H4 (cell line): Measurements from ENCODE around the gene CALR3. TPM values are rescaled to one million over a fixed set of nuclear protein-coding genes. Genes with fewer than 3 reads are reported as not detected.
"Not testable (repeated sequence)": the region's sequence is repeated elsewhere in the genome, so short reads cannot be mapped to it uniquely, and the experiment has no call there.

Experiments
- DNase-seq: peaks from one replicate; pipeline ENCODE4 v3.0.0-alpha.2; 2015; ENCODE audit warnings: low spot score
- total RNA-seq: library from RNA; depleted of rRNA; stranded (reverse); fragments of >200 nt; shearing (Covaris generic); gene quantifications from 2 replicates; pipeline ENCODE4 v1.2.3, GENCODE V29; 2014

CALR3 gene
- total RNA-seq, 1 experiment from 2014 or later = 0.08 TPM

DNA sequence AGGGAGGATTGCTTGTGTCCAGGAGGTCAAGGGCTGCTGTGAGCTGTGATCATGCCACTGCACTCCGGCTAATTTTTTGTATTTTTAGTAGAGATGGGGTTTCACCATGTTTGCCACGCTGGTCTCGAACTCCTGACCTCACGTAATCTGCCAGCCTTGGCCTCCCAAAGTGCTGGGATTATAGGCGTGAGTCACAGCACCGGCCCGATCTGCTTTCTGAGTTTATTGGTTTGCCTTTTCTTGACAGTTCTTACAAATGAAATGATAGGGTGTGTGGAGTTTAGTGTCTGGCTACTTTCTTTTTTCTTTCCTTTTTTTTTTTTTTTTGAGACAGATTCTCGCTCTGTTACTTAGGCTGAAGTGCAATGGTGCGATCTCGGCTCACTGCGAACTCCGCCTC lies 1.1 kb upstream of the CALR3 start:
- no peak for DNase-seq

DNA sequence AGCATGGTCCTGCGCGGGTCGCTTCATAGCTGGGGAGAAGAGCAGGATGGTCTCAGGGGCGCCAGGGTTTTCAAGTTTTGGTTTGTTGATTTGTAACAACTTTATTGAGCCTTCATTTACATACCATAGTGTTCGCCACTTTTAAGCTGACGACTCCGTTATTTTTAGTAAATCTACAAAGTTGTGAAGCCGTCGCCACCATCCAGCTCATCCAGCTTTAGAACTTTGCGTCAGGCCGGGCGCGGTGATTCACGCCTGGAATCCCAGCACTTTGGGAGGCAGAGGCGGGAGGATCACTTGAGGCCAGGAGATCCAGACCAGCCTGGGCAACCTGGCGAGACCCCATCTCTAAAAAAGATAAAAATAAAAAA lies 631 bp upstream of the CALR3 start:
- DNase-seq = no peak

DNA sequence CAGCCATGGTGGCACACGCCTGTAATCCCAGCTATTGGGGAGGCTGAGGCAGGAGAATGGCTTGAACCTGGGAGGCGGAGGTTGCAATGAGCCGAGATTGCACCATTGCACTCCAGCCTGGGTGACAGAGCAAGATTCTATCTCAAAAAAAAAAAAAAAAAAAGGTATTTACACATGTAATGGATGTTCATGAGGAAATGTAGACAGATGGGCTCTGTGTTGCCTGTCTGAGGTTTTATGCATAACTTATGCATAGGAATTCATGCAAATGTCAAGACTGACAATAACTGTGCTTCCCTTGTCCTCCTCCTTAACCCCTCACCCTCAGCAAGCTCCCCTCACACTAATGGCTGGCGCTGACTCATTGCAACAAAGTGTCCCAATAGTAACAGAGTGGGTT lies 9.5 kb downstream of the CALR3 start:
- DNase-seq = not testable (repeated sequence)

DNA sequence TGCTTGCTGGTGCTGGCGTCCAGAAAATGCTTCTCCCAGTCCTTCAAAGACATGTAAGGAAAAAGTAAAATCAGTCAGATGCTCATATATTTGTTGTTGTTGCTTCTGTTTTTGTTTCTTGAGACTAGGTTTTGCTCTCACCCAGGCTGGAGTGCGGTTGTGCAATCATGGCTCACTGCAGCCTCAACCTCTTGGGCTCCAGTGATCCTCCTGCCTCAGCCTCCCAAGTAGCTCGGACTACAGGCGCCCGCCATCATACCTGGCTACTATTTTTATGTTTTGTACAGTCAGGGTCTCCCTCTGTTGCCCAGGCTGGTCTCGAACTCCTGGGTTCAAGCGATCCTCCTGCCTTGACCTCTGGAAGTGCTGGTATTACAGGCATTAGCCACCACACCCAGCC lies 13.2 kb downstream of the CALR3 start:
- DNase-seq = no peak

DNA sequence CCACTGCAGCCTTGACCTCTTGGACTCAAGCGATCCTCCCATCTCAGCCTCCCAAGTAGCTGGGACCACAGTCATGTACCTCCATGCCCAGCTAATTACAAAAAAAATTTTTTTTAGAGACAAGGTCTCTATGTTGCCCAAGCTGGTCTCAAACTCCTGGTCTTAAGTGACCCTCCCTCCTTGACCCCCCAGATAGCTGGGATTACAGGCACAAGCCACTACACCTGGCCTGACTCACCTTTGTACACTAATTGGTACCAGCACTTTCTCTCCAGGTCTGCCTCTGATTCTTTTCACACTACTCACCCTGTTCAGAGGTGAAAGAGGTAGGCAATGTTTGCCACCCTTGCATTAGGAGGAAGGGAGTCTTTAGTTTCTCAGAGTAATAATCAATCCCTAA lies 18.7 kb downstream of the CALR3 start:
- no peak for DNase-seq

DNA sequence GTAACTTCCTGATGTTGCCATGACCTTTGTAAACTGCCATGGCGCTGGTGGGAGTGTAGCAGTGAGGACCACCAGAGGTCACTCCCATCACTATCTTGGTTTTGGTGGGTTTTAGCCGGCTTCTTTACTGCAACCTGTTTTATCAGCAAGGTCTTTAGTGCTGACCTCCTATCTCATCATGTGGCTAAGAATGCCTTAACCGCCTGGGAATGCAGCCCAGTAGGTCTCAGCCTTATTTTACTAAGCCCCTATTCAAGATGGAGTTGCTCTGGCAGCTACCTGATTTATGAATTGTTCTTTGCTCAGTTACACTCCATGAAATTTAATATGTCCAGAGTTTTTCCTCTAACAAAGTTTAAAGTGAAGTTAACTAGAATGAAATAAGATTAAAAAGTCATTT lies 19.6 kb downstream of the CALR3 start:
- DNase-seq = no peak

DNA sequence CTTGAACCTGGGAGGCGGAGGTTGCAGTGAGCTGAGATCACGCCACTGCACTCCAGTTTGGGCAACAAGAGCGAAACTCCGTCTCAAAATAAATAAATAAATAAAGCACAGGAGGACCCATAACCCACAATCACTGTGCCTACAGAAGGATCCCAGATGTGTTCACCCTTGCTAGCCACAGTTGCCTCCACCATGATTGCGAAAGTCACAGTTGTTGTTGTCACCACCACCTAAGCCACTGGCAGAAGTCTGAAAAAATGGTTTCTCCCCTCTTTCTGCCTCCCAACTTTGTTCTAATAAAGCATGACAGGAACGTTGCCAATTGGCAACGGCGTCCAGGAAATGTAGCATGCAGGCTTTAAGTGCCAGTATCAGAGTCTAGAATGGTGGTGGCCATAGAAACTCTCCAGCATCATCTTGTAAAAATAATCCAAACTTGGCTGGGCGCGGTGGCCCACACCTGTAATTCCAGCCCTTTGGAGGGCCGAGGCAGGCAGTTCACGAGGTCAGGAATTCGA lies 22.0 kb downstream of the CALR3 start:
- DNase-seq = no peak

DNA sequence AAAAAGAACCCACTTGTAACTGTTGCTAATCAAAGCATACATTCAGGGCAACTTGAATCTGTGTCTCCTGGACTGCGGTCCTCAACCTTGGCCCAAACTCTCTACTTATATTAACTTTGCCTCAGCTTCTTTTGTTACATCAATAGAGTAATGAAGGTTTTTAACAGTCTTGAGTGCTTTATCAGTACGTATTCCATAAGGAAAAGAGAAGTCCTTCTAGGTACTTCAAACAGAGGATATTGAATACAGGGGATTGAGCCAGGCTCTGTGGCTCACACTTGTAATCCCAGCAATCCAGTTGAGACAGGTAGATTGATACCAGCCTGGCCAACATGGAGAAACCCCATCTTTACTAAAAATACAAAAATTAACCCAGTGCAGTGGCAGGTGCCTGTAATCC lies 23.0 kb downstream of the CALR3 start:
- no peak for DNase-seq

DNA sequence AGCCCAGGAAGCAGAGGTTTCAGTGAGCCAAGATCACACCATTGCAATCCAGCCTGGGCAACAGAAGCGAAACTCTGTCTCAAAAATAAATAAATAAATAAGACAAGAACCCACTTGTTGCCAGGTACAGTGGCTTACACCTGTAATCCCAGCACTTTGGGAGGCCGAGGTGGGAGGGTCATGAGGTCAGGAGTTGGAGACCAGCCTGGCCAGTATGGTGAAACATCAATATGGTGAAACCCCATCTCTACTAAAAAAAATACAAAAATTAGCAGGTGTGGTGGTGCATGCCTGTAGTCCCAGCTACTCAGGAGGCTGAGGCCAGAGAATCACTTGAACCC lies 23.4 kb downstream of the CALR3 start:
- DNase-seq = not testable (repeated sequence)

DNA sequence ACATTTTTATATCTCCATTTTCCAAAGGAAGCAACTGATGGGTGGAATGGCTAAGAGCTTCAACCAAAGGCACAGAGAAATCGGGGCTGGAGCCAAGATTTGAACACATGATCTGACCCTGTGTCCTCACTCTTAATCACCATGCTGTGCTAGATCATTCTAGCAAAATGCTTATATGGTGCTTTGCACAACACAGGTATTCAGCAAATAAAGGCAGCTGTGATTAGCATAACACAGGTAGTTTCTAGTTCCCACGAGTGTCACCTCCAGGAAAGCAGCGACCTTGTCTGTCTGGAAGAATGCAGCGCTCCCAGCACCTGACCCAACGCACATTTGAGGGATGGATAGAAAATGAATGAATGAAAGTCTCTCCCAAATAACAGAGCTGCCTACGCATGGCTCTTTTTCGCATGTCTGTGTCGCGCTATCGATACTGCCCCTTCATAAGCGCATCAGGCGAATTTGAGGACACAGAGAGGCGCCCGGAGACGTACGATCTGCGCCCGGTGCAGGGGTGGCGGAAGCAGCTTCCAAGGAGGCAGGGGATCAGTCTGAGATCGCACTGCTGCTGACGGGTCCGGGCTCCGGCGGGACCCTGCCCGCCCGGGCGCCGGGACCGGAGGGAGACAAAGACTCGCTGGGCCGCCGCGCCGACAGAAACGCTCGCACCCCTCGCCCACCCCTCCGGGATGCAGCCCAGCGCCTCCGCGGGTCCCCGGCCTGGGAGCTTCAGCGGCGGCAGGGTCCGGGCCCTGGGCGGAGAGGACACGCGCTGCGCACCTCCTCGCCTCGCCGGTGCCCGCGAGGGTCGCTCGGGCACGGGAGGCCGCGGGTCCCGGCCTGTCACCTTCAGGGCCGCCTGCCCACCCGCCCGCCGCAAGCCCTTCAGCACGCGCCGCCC lies 24.8 kb downstream of the CALR3 start:
- DNase-seq = no peak

DNA sequence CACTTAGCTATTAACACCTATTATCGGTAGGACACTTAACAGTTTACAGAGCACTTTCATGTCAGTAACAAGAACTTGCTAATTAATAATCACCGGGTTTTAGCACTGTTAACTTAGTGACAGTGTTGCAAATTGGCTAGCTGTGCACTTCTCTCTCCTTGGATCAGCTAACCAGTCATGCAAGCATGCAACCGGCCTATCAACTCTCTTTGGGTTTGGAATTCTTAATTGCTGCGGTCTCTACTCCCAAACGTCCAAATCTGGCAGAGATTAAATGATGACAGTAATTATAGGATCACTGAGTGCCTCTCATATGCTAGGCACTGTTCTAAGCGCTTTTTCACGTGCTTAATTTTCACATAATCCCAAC lies 25.4 kb downstream of the CALR3 start:
- DNase-seq = no peak

DNA sequence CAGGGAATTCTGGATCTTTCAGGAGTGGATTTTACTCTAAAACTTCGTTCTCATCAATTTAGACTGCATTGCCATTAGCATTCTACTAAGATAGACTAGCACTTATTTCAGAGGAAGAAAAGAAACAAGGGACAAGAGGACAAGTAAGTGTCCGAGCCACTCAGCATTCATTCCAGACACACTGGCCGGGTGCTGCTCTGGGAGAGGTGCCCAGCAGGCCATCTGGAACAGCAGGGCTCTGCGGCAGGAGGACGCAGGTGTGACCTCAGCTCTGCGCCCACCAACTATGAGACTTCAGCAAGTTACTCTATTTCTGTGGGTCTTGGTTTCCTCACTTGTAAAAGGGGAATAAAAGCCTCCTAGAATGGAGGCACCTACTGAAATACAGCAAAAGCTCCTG lies 28.4 kb downstream of the CALR3 start:
- DNase-seq = no peak

DNA sequence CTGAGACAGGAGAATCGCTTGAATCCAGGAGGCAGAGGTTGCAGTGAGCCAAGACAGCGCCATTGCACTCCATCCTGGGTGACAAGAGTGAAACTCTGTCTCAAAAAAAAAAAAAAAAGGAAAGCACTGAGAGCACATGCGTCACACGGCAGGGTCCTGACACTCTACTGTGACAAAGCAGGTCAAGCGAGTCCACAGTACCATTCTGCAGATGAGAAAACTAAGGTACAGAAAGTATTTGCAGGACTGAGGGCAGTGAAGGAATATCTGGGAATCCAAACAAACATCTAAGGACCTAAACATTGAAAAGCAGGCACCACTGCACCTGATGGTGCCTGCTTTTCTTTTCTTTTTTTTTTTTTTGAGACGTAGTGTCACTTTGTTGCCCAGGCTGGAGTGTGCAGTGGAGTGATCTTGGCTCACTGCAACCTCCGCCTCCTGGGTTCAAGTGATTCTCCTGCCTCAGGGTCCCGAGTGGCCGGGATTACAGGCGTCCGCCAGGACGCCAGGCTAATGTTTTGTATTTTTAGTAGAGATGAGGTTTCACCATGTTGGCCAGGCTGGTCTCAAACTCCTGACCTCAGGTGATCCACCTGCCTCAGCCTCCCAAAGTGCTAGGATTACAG lies 29.1 kb downstream of the CALR3 start:
- not testable (repeated sequence) for DNase-seq

DNA sequence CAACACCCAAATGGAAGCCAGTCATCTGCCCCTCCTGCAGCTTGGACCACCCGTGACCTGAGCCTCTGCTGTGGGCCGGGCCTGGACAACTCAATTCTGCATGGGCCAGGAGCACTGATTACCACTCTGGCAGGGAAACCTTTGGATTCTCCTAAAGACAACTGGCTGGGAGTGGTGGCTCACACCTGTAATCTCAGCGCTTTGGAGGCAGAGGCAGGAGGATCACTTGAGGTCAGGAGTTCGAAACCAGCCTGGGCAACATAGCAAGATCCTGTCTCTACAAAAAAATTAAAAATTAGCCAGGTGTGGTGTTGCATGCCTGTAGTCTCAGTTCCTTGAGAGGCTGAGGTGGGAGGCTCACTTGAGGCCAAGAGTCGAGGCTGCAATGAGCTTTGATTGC lies 30.7 kb downstream of the CALR3 start:
- DNase-seq = no peak

DNA sequence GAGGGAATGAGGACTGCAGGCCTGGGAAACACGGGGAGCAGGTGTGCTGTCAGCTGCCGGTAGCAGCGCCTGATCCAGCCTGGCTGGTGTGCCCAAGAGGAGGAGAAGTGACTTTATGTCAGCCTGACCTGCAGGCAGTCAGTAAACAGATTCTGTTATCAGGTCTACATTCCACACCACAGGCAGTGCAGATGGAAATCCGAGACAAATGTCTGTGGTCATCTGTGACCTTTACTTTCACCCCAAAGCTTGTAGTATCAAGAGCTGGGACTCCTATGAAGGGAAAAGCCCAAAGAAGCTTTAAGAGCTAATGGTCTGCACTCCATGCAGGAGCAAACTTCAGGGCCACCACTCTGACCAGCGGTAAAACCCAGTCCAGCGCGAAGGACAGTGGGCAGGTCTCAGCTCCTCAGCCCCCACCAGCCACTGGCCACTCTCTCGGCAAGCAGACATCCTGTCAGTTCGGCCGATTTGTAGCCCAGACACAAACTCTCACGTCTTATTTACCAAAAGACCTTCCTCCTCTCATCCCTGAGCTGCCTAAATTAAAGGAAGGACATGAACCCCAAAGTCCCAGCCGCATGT lies 31.9 kb downstream of the CALR3 start:
- DNase-seq = no peak

DNA sequence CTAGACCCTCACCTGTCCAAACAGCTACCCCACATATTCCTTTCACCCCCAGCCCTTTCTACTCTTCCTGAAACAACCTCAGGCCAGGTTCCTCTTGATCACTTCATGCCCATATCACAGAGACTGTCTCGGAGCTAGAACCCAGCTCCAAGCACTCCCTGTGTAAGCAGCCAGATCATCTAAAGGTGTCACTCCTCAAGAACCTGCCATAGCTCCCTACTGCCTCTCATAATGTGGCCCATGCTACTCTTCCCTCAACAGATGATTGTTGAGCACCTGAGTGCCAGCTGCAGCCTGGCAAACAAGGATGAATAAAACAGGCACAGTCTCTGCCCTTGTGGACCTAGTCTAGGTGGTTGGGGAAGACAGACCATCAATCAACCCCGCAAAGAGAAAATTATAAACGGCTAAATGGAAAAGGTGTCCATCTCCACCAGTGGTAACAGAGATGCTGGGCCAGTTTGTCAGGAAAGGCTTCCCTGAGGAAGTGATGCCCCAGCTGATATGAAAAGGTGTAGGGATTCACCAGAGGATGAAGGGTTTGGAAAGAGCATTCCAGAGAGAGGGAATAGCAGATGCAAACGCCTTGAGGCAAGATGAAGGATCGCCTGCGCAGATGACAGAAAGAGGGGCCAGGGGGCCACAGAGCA lies 32.5 kb downstream of the CALR3 start:
- no peak for DNase-seq

DNA sequence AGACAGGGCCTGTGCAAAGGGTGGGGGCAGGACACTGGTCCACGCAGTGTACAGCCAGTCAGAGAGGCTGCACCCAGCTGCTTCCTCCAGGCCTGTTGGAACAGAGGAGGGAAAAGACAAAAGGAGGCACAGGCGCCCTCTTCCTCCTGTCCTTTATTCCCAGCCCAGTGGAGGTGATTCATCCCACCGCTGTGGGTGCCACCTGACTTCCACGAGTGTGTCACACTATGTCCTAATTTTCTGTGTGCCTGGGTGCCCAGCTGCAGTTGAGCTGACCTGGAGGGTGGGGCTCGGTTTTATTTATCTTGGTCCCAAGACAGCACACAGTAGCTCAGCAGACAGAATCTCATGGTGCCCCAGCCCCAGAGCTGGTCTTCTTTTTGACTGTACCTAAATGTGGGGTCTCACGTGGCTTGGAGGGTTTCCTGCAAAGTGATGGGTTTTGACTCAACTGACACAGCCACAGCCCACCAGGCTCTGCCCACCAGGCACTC lies 33.2 kb downstream of the CALR3 start:
- DNase-seq = no peak

DNA sequence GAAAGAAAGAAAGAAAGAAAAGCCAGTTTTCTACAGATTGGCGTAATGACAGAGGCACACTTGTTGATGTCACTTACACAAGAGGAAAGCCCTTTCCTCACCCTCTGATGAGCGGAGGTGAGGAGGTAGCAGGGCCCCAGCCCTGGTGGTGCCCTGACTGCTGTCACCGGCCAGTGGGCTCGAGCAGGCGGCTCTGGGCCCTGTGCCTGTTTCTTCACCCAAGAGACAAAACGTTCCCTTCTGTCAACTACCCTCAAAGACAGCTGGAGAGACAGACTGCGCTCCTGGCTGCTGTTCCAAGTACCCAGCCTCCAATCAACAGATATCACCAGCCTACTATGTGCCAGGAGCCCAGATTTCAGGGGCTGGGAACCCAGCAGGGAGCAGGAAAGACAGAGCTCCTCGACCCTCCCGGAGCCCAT lies 34.3 kb downstream of the CALR3 start:
- no peak for DNase-seq

DNA sequence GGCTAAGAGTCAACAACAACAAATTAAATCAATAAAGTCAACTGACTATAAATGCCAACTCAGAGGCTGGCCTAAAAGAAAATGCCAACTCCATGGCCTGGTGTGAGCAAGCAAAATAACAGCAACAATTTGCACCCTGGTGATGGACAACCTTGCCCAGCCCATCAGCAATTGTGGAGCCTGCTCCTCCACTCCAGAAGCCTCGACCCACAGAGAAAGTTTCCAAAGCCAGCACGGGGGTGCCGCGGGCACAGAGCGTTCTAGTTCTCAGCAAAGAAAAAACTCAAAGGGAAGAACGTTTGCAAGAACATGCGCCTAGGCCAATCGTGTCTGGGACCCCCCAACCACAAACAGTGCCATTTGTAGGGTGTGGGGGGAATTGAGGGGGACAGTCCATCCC lies 35.5 kb downstream of the CALR3 start:
- no peak for DNase-seq

DNA sequence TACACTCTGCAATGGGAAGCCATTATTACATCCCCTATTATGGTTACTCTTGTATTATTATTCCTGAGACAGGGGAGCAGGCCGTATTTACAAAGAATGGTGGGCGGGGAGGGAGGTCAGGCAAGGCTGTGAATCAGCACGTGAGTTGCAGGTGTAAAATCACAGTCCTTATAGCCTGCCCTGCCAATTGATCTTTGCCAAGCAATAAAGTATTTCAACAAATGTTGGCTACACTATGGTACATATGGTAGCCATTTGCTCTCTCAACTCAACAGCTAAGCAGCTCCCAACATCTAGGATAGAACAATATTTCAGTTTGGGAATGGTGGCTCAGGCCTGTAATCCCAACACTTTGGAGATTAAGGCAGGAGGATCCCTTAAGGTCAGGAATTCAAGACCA lies 36.3 kb downstream of the CALR3 start:
- DNase-seq = no peak

DNA sequence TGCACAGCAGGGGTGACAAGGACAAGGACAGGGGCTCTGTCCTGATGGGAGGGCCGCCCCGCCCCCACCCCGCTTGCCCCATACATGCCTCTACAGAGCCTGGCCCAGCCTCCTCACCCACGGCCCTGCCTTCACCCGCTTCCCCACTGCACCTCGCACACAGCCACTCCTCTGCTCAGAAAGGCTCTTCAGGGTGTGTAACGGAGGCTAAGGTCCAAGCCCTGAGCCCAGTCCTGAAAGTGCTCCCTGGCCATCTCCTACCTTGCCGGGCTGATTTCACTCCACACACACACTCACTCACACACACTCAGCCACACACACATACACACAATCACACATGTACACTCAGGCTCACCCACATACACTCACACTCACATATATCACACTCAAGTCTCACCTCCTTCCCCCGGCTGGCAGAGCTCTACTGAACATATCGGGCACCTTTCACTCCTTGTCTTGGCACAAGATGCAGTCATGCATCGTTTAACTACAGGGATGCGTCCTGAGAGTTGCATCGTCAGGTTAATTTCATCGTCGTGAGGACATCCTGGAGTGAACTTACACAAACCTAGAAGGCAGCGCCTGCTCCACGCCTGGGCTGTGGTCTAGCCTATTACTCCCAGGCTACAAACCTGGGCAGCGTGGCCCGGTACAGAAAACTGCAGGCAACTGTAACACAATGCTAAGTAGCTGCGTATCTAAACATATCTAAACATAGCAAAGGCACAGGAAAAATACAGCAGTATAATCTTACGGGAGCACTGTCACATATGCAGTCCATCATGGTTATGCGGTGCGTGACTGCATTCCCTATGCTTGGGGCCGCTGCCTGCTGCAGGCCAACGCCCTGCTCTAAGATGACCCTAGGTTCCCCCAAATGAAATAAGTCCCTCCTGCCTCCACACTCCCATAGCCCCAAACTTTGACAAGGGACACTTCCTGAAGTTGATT lies 37.3 kb downstream of the CALR3 start:
- no peak for DNase-seq
